H9 (cell line): Measurements from ENCODE around the gene ELAVL4. TPM values are rescaled to one million over a fixed set of nuclear protein-coding genes. Genes with fewer than 3 reads are reported as not detected.

Source experiments
- DNase-seq: peaks from one replicate; pipeline ENCODE4 v3.0.0-alpha.2; 2017
- H2AFZ ChIP-seq: one replicate; pipeline ENCODE4 v1.6.1; 2013; ENCODE audit warnings: mild to moderate bottlenecking, low read length, control low read depth, moderate library complexity
- H2AK5ac ChIP-seq: 2 replicates; pipeline ENCODE4 v1.6.1; 2013; ENCODE audit warnings: low read length, control low read depth, mixed read lengths; ENCODE audit not compliant: insufficient read length
- H2BK120ac ChIP-seq: one replicate; pipeline ENCODE4 v1.6.1; 2013; ENCODE audit warnings: low read depth, mild to moderate bottlenecking, low read length, control low read depth, inconsistent platforms; ENCODE audit not compliant: poor library complexity, severe bottlenecking
- H2BK12ac ChIP-seq: 2 replicates; pipeline ENCODE4 v1.6.1; 2013; ENCODE audit warnings: low read length, control low read depth, mixed read lengths, low read depth; ENCODE audit not compliant: insufficient read length
- H2BK15ac ChIP-seq: 2 replicates; pipeline ENCODE4 v1.6.1; 2013; ENCODE audit warnings: low read depth, low read length, control low read depth
- H2BK20ac ChIP-seq: one replicate; pipeline ENCODE4 v1.6.1; 2013; ENCODE audit warnings: low read depth, mild to moderate bottlenecking, low read length, control low read depth, inconsistent platforms; ENCODE audit not compliant: poor library complexity, severe bottlenecking
- H2BK5ac ChIP-seq: 2 replicates; pipeline ENCODE4 v1.6.1; 2013; ENCODE audit warnings: low read length, control low read depth, mixed read lengths; ENCODE audit not compliant: insufficient read length
- H3K14ac ChIP-seq: 2 replicates; pipeline ENCODE4 v1.6.1; 2013; ENCODE audit warnings: low read length, control low read depth; ENCODE audit not compliant: insufficient read depth
- H3K18ac ChIP-seq: 2 replicates; pipeline ENCODE4 v1.6.1; 2013; ENCODE audit warnings: low read depth, mild to moderate bottlenecking, mixed read lengths, low read length, control low read depth; ENCODE audit not compliant: insufficient read length
- H3K23ac ChIP-seq: 2 replicates; pipeline ENCODE4 v1.6.1; 2013; ENCODE audit warnings: low read length, control low read depth, mixed read lengths, low read depth; ENCODE audit not compliant: insufficient read length
- H3K23me2 ChIP-seq: 2 replicates; pipeline ENCODE4 v1.6.1; 2013; ENCODE audit warnings: low read depth, mild to moderate bottlenecking, mixed read lengths, low read length, control low read depth; ENCODE audit not compliant: insufficient read length, poor library complexity, severe bottlenecking
- H3K27ac ChIP-seq: 2 replicates; pipeline ENCODE4 v1.5.1; 2013; ENCODE audit warnings: low read length, control low read depth, mixed read lengths, low read depth; ENCODE audit not compliant: insufficient read length
- H3K27me3 ChIP-seq: 2 replicates; pipeline ENCODE4 v1.6.1; 2013; ENCODE audit warnings: low read length, control low read depth, inconsistent platforms; ENCODE audit not compliant: insufficient read depth
- H3K4ac ChIP-seq: 2 replicates; pipeline ENCODE4 v1.6.1; 2013; ENCODE audit warnings: low read depth, mild to moderate bottlenecking, control low read depth, inconsistent platforms, low read length, moderate library complexity
- H3K4me1 ChIP-seq: 2 replicates; pipeline ENCODE4 v1.6.1; 2013; ENCODE audit warnings: low read length, control low read depth, inconsistent platforms; ENCODE audit not compliant: insufficient read depth
- H3K4me2 ChIP-seq: 2 replicates; pipeline ENCODE4 v1.6.1; 2013; ENCODE audit warnings: low read length, control low read depth, mixed read lengths; ENCODE audit not compliant: insufficient read length, insufficient read depth
- H3K56ac ChIP-seq: 2 replicates; pipeline ENCODE4 v1.6.1; 2013; ENCODE audit warnings: low read depth, mild to moderate bottlenecking, mixed read lengths, low read length, control low read depth; ENCODE audit not compliant: insufficient read length
- H3K79me1 ChIP-seq: 2 replicates; pipeline ENCODE4 v1.6.1; 2013; ENCODE audit warnings: low read depth, mild to moderate bottlenecking, moderate library complexity, low read length, control low read depth, inconsistent platforms; ENCODE audit not compliant: insufficient read depth, poor library complexity, severe bottlenecking
- H3K79me2 ChIP-seq: 2 replicates; pipeline ENCODE4 v1.6.1; 2013; ENCODE audit warnings: low read length, control low read depth, inconsistent platforms; ENCODE audit not compliant: insufficient read depth
- H3K9ac ChIP-seq: 2 replicates; pipeline ENCODE4 v1.6.1; 2013; ENCODE audit warnings: low read length, control low read depth, mixed read lengths; ENCODE audit not compliant: insufficient read length; ENCODE audit errors: extremely low read depth
- H3K9me3 ChIP-seq: one replicate; pipeline ENCODE4 v1.6.1; 2013; ENCODE audit warnings: low read depth, low read length, inconsistent platforms; ENCODE audit not compliant: control insufficient read depth
- H3T11ph ChIP-seq: one replicate; pipeline ENCODE4 v1.6.1; 2013; ENCODE audit warnings: mild to moderate bottlenecking, low read length, control low read depth, inconsistent platforms
- H4K20me1 ChIP-seq: one replicate; pipeline ENCODE4 v1.6.1; 2013; ENCODE audit not compliant: control insufficient read depth, insufficient read length, insufficient read depth
- H4K5ac ChIP-seq: 2 replicates; pipeline ENCODE4 v1.6.1; 2013; ENCODE audit warnings: low read depth, mild to moderate bottlenecking, mixed read lengths, low read length, control low read depth; ENCODE audit not compliant: insufficient read length
- H4K8ac ChIP-seq: replicated peaks from 2 replicates; pipeline ENCODE4 v1.6.1; 2013; ENCODE audit warnings: low read length, control low read depth, mixed read lengths, low read depth; ENCODE audit not compliant: insufficient read length
- H4K91ac ChIP-seq: 2 replicates; pipeline ENCODE4 v1.6.1; 2013; ENCODE audit warnings: low read depth, mild to moderate bottlenecking, moderate library complexity, mixed read lengths, low read length, control low read depth; ENCODE audit not compliant: insufficient read length
- H3K27ac Mint-ChIP-seq, 3 experiments: 2 replicates in 2 of 3; 3 replicates in 1 of 3; pipeline ENCODE4 v1.8.0; 2020 to 2021; ENCODE audit warnings: mixed read lengths in 3 of 3, mild to moderate bottlenecking in 1 of 3, moderate library complexity in 1 of 3
- H3K27me3 Mint-ChIP-seq: 2 replicates; pipeline ENCODE4 v1.8.0; 2021; ENCODE audit warnings: low read depth, mild to moderate bottlenecking, moderate library complexity, mixed read lengths
- H3K36me3 Mint-ChIP-seq, 3 experiments: 2 replicates in 2 of 3; 3 replicates in 1 of 3; pipeline ENCODE4 v1.8.0; 2020 to 2021; ENCODE audit warnings: low read depth in 3 of 3, mixed read lengths in 3 of 3; ENCODE audit not compliant: insufficient read depth in 1 of 3
- H3K4me1 Mint-ChIP-seq, 2 experiments: 2 replicates each; pipeline ENCODE4 v1.8.0; 2020; ENCODE audit warnings: mixed read lengths in 2 of 2
- H3K4me3 Mint-ChIP-seq, 2 experiments: 2 replicates in 1 of 2; 3 replicates in 1 of 2; pipeline ENCODE4 v1.8.0; 2020 to 2021; ENCODE audit warnings: mild to moderate bottlenecking in 2 of 2, mixed read lengths in 2 of 2, moderate library complexity in 1 of 2
- H3K9me3 Mint-ChIP-seq, 2 experiments: 2 replicates in 1 of 2; 3 replicates in 1 of 2; pipeline ENCODE4 v1.8.0; 2020; ENCODE audit warnings: mild to moderate bottlenecking in 2 of 2, mixed read lengths in 2 of 2, moderate library complexity in 1 of 2
- CTCF ChIP-seq: fragments of 200-600 bp; sonication (generic); conservative IDR thresholded peaks from 3 replicates; pipeline ENCODE4 v1.8.0; 2021; ENCODE audit warnings: antibody characterized with exemption, mild to moderate bottlenecking
- total RNA-seq: library from RNA; stranded (reverse); gene quantifications from 2 replicates; pipeline ENCODE4 v1.2.1, GENCODE V29; 2021

The ELAVL4 gene
- total RNA-seq, 1 experiment from 2014 or later = not detected

GRCh38 chr1:50097791-50098190 is 10.9 kb upstream of the ELAVL4 start:
- H3K9me3 ChIP-seq = no peaks in the 10 kb centered on the region
- H4K91ac ChIP-seq = no peak overlapping the region
- no peaks in the 10 kb centered on the region for H3K27me3 Mint-ChIP-seq

More at GRCh38 chr1:50097791-50098190, 10.9 kb upstream of the ELAVL4 start:
- no peak overlapping the region for H3T11ph ChIP-seq
- H4K5ac ChIP-seq = no peak overlapping the region
- no peak overlapping the region for H2AK5ac ChIP-seq
- no peak overlapping the region for H2BK5ac ChIP-seq
- no peak for TF ChIP-seq CTCF
- no peaks in the 10 kb centered on the region for H3K79me2 ChIP-seq
- no peak overlapping the region for H2BK12ac ChIP-seq
- no peak overlapping the region for H3K56ac ChIP-seq
- Mint-ChIP-seq H3K9me3 (peaks cover 0 to 55% of the 10 kb centered on the region in 2 experiments; a peak in 2 of 5 replicates), H3K36me3 (peaks cover 0 to 6% (median 0%) of the 10 kb centered on the region in 3 experiments; a peak in 2 of 7 replicates), H3K27ac (no peak overlapping the region), H3K4me1 (no peaks in the 10 kb centered on the region), H3K4me3 (no peak overlapping the region)
- H3K27me3 ChIP-seq = no peaks in the 10 kb centered on the region
- H3K9ac ChIP-seq = no peak overlapping the region
- no peak overlapping the region for H3K27ac ChIP-seq
- no peaks in the 10 kb centered on the region for H4K20me1 ChIP-seq
- H2BK20ac ChIP-seq = no peak overlapping the region
- no peak overlapping the region for H3K4me2 ChIP-seq
- no peak overlapping the region for H4K8ac ChIP-seq
- H3K18ac ChIP-seq = no peak overlapping the region
- no peaks in the 10 kb centered on the region for H3K79me1 ChIP-seq
- no peak overlapping the region for H2BK15ac ChIP-seq
- no peaks in the 10 kb centered on the region for H3K23me2 ChIP-seq
- H3K14ac ChIP-seq = no peak overlapping the region
- no peak overlapping the region for H3K23ac ChIP-seq
- no peak overlapping the region for H2BK120ac ChIP-seq
- no peaks in the 10 kb centered on the region for H3K4me1 ChIP-seq
- no peak for DNase-seq
- H2AFZ ChIP-seq = no peak overlapping the region
- H3K4ac ChIP-seq = no peak overlapping the region
